Measurements from ENCODE around the gene CERS6.

DNA sequence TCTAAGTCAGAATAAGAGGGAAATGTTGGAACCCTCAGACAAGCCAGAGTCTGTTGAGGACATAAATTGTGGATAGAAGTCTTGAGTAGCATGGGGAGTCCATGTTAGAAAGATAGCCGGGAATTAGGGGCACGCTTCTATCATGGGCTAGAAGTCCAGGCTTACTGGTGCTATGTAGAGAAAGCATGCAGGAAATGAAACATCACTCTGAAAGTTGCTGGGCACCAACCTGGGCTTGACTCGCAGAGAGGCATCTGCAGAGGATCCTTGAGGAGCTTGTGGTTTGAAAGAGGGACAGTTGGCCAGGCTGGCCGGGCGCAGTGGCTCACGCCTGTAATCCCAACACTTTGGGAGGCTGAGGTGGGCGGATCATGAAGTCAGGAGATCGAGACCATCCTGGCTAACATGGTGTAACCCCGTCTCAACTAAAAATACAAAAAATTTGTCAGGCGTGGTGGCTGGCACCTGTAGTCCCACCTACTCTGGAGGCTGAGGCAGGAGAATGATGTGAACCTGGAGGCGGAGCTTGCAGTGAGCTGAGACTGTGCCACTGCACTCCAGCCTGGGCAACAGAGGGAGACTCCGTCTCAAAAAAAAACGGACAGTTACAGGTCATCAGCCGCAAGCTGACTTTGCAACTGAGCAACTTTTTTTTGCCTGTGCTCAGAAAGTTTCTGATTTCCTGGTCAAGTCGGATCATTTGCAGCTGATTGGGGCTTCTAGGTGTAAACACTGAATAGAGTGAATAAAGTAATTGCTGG lies 24.9 kb downstream of the CERS6 start:
- no peak for TF ChIP-seq POLR2A (IDR thresholded peaks at IDR 0.05)
- TF ChIP-seq, protein P1, sequence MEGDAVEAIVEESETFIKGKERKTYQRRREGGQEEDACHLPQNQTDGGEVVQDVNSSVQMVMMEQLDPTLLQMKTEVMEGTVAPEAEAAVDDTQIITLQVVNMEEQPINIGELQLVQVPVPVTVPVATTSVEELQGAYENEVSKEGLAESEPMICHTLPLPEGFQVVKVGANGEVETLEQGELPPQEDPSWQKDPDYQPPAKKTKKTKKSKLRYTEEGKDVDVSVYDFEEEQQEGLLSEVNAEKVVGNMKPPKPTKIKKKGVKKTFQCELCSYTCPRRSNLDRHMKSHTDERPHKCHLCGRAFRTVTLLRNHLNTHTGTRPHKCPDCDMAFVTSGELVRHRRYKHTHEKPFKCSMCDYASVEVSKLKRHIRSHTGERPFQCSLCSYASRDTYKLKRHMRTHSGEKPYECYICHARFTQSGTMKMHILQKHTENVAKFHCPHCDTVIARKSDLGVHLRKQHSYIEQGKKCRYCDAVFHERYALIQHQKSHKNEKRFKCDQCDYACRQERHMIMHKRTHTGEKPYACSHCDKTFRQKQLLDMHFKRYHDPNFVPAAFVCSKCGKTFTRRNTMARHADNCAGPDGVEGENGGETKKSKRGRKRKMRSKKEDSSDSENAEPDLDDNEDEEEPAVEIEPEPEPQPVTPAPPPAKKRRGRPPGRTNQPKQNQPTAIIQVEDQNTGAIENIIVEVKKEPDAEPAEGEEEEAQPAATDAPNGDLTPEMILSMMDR (IDR thresholded peaks at IDR 0.05) = no peak

Measured in esophagus squamous epithelium (tissue), 4 donors.